KMS-11 (cell line): Measurements from ENCODE around the gene MRPS35.

Experiments
- H2AFZ ChIP-seq: fragments of 200-600 bp; sonication (generic); 2 replicates; pipeline ENCODE4 v1.6.1; 2016; ENCODE audit warnings: antibody characterized with exemption, mixed run types, low read depth
- H3K27ac ChIP-seq: fragments of 200-600 bp; sonication (generic); 2 replicates; pipeline ENCODE4 v1.6.1; 2016; ENCODE audit warnings: mild to moderate bottlenecking, mixed run types
- H3K27me3 ChIP-seq: fragments of 200-600 bp; sonication (generic); 2 replicates; pipeline ENCODE4 v1.6.1; 2017; ENCODE audit warnings: mild to moderate bottlenecking, low read depth, mixed run types, moderate library complexity; ENCODE audit not compliant: insufficient read depth
- H3K36me3 ChIP-seq: fragments of 200-600 bp; sonication (generic); 2 replicates; pipeline ENCODE4 v1.6.1; 2017; ENCODE audit warnings: mild to moderate bottlenecking, mixed run types; ENCODE audit not compliant: insufficient read depth
- H3K4me1 ChIP-seq: fragments of 200-600 bp; sonication (generic); 2 replicates; pipeline ENCODE4 v1.6.1; 2016; ENCODE audit warnings: mild to moderate bottlenecking, low read depth, mixed run types; ENCODE audit not compliant: poor library complexity, severe bottlenecking
- H3K4me2 ChIP-seq: fragments of 200-600 bp; sonication (generic); 2 replicates; pipeline ENCODE4 v1.7.0; 2016; ENCODE audit warnings: mild to moderate bottlenecking, mixed run types
- H3K4me3 ChIP-seq: fragments of 200-600 bp; sonication (generic); IDR thresholded peaks from 2 replicates; pipeline ENCODE4 v1.6.1; 2017; ENCODE audit warnings: low read depth, low read length, mixed read lengths; ENCODE audit not compliant: insufficient read depth
- H3K79me2 ChIP-seq: fragments of 200-600 bp; sonication (generic); 2 replicates; pipeline ENCODE4 v1.6.1; 2016; ENCODE audit warnings: low read depth, mixed run types; ENCODE audit not compliant: insufficient read depth
- H3K9ac ChIP-seq: fragments of 200-600 bp; sonication (generic); 2 replicates; pipeline ENCODE4 v1.6.1; 2016; ENCODE audit warnings: mild to moderate bottlenecking, mixed run types
- H4K20me1 ChIP-seq: fragments of 200-600 bp; sonication (generic); 2 replicates; pipeline ENCODE4 v1.6.1; 2016; ENCODE audit warnings: mild to moderate bottlenecking, mixed run types; ENCODE audit not compliant: insufficient read depth
- TF ChIP-seq, protein P1 (sequence below): fragments of 200-600 bp; sonication (generic); conservative IDR thresholded peaks from 2 replicates; pipeline ENCODE4 v1.6.1; 2017; ENCODE audit warnings: low read depth, mild to moderate bottlenecking, antibody characterized with exemption, low read length, moderate library complexity, mixed read lengths

Gene MRPS35

GRCh38 chr12:27707216-27707615, 3.4 kb upstream of the MRPS35 start:
- TF ChIP-seq, protein P1, sequence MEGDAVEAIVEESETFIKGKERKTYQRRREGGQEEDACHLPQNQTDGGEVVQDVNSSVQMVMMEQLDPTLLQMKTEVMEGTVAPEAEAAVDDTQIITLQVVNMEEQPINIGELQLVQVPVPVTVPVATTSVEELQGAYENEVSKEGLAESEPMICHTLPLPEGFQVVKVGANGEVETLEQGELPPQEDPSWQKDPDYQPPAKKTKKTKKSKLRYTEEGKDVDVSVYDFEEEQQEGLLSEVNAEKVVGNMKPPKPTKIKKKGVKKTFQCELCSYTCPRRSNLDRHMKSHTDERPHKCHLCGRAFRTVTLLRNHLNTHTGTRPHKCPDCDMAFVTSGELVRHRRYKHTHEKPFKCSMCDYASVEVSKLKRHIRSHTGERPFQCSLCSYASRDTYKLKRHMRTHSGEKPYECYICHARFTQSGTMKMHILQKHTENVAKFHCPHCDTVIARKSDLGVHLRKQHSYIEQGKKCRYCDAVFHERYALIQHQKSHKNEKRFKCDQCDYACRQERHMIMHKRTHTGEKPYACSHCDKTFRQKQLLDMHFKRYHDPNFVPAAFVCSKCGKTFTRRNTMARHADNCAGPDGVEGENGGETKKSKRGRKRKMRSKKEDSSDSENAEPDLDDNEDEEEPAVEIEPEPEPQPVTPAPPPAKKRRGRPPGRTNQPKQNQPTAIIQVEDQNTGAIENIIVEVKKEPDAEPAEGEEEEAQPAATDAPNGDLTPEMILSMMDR: no peak
- no peaks in the 10 kb centered on the region for H4K20me1 ChIP-seq

GRCh38 chr12:27709212-27709931, 1.3 kb upstream of the MRPS35 start:
- no peaks in the 10 kb centered on the region for H3K36me3 ChIP-seq
- TF ChIP-seq, protein P1: no peak
- H3K4me3 ChIP-seq: no peak overlapping the region
- no peak overlapping the region for H3K27ac ChIP-seq
- H3K27me3 ChIP-seq: no peaks in the 10 kb centered on the region
- H2AFZ ChIP-seq: peak overlapping the region; percentile 90; the same call in 1 of the 2 replicates
- H4K20me1 ChIP-seq: no peaks in the 10 kb centered on the region
- no peak overlapping the region for H3K9ac ChIP-seq
- peaks cover 23% of the 10 kb centered on the region for H3K4me1 ChIP-seq
- peaks cover 32% of the 10 kb centered on the region for H3K79me2 ChIP-seq
- no peak overlapping the region for H3K4me2 ChIP-seq

More at GRCh38 chr12:27707216-27707615, 3.4 kb upstream of the MRPS35 start:
- no peaks in the 10 kb centered on the region for H3K27me3 ChIP-seq
- H3K79me2 ChIP-seq: peaks cover 16% of the 10 kb centered on the region
- no peak overlapping the region for H3K9ac ChIP-seq
- H3K27ac ChIP-seq: no peak overlapping the region
- H3K4me1 ChIP-seq: peaks cover 20% of the 10 kb centered on the region
- no peak overlapping the region for H2AFZ ChIP-seq
- H3K4me2 ChIP-seq: no peak overlapping the region
- H3K4me3 ChIP-seq: no peak overlapping the region
- no peaks in the 10 kb centered on the region for H3K36me3 ChIP-seq

GRCh38 chr12:27709932-27710591, 570 bp upstream of the MRPS35 start:
- Histone ChIP-seq H3K4me3 (no peak overlapping the region), H3K27ac (peak overlapping the region; percentile 84; the same call in 1 of the 2 replicates), H4K20me1 (no peaks in the 10 kb centered on the region), H3K4me2 (peak overlapping the region; percentile 81), H3K9ac (peak overlapping the region; percentile 83), H3K36me3 (no peaks in the 10 kb centered on the region), H3K4me1 (peaks cover 20% of the 10 kb centered on the region), H2AFZ (peak overlapping the region; percentile 90), H3K79me2 (peaks cover 32% of the 10 kb centered on the region), H3K27me3 (no peaks in the 10 kb centered on the region)
- TF ChIP-seq, protein P1: no peak

DNA sequence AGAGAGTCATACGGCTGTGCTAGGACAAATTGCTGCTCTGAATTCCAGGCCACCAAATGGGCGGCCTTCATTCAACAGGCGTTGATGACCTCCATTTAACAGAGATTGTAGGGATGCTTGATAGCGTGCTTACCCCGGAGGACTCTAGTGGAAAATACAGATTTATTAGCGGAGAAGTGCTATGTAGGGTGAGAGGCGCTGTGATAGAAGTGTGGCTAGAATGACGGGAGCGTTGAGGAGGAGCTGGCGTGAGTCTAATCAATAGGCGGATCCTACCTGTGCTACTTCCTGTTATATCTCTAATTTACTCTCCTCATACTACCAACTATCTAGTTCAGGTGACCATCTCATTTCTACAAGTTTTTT, 668 bp downstream of the MRPS35 start:
- no peaks in the 10 kb centered on the region for H3K27me3 ChIP-seq
- H3K4me3 ChIP-seq: peak overlapping the region; percentile 47
- H3K36me3 ChIP-seq: no peaks in the 10 kb centered on the region
- peak overlapping the region; percentile 90 for H2AFZ ChIP-seq
- H3K79me2 ChIP-seq: peaks cover 37% of the 10 kb centered on the region
- H4K20me1 ChIP-seq: no peaks in the 10 kb centered on the region
- TF ChIP-seq, protein P1: no peak
- H3K27ac ChIP-seq: peak overlapping the region; percentile 84
- peak overlapping the region; percentile 83 for H3K9ac ChIP-seq
- peaks cover 20% of the 10 kb centered on the region for H3K4me1 ChIP-seq
- peak overlapping the region; percentile 81 for H3K4me2 ChIP-seq
